Measurements from ENCODE around the gene RNU6-9. TPM values are rescaled to one million over a fixed set of nuclear protein-coding genes. Genes with fewer than 3 reads are reported as not detected.
A peak's percentile ranks its signal among the peaks of the same experiment; 100 is the strongest.

Gene RNU6-9
- total RNA-seq, 4 donors from 2014 or later, result not detected

DNA sequence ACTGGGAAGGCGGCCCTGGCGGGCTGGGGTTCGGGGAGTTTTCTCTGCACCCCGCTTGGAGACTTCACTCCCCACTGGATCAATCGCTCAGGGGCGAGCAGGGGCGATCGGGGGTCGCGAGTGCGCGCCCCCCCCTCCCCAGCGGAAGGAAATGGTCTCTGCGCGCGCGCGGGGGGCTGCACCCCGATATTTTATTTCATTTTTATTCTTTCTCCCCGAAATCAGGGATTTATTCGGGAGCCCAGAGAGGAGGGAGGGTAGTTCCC lies 33.0 kb downstream of the RNU6-9 start:
- H3K4me3 ChIP-seq, result peak overlapping the region; percentile 56 to 80 (median 74)
- 0 to 2% methylated on average over 21 of the region's 21 CpGs for WGBS, 2 donors
- no peaks in the 10 kb centered on the region for H3K9me3 ChIP-seq
- H3K4me1 ChIP-seq, result peaks cover 0 to 50% (median 15%) of the 10 kb centered on the region in 4 donors
- DNase-seq (ENCODE audit: low spot score in 2 of 2), result no peak
- TF ChIP-seq CTCF (IDR thresholded peaks at IDR 0.05) (no peak), POLR2A (IDR thresholded peaks at IDR 0.05) (no peak), EP300 (IDR thresholded peaks at IDR 0.05) (no peak)
- peak overlapping the region; percentile 71 to 92 (median 85) for H3K27ac ChIP-seq
- peaks cover 0 to 24% (median 0%) of the 10 kb centered on the region in 3 donors for H3K36me3 ChIP-seq
- peaks cover 0 to 2% of the 10 kb centered on the region in 2 donors for H3K27me3 ChIP-seq

GRCh38 chr19:926589-927350 lies 33.5 kb downstream of the RNU6-9 start:
- Histone ChIP-seq H3K27ac (peak overlapping the region; percentile 71 to 92 (median 85)), H3K4me1 (peaks cover 0 to 47% (median 15%) of the 10 kb centered on the region in 4 donors), H3K27me3 (no peaks in the 10 kb centered on the region), H3K36me3 (peaks cover 0 to 24% (median 0%) of the 10 kb centered on the region in 3 donors), H3K4me3 (peak overlapping the region; percentile 56 to 80 (median 74)), H3K9me3 (no peaks in the 10 kb centered on the region)
- peak; percentile 71 to 75 for DNase-seq (ENCODE audit: low spot score in 2 of 2)
- 0% methylated on average over 40 to 45 of the region's 52 CpGs for WGBS, 2 donors
- no peak for TF ChIP-seq CTCF (IDR thresholded peaks at IDR 0.05)
- peak in 1 of 2 donors; percentile 45 for TF ChIP-seq EP300 (IDR thresholded peaks at IDR 0.05)
- TF ChIP-seq POLR2A (IDR thresholded peaks at IDR 0.05), result no peak

DNA sequence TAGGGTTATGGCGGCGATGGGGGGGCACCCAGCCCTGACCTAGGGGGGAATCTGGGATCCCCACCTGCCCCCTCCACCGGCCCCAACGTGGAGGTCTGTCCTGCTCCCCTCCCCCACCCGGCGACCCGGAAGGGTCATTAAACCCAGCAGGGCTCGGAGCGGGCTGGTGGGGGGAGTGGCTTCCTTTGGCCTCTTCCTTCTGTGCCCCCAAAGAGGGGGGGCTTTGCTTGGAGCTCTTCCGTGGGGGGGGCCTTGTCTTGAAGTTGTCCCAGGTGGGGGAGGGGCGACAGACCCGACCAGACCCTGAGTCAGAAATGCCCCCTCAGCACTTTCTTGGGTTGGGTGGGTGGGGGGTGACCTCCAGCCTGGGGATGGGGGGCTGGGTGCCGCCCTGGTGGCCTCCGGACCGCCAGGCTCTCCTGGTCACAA lies 34.1 kb downstream of the RNU6-9 start:
- no peak for DNase-seq (ENCODE audit: low spot score in 2 of 2)
- no peak for TF ChIP-seq CTCF (IDR thresholded peaks at IDR 0.05)
- no peak for TF ChIP-seq POLR2A (IDR thresholded peaks at IDR 0.05)
- TF ChIP-seq EP300 (IDR thresholded peaks at IDR 0.05), result no peak
- WGBS, 2 donors, result 0 to 5% methylated on average over 7 to 12 of the region's 15 CpGs
- H3K36me3 ChIP-seq, result peaks cover 0 to 24% (median 0%) of the 10 kb centered on the region in 3 donors
- no peaks in the 10 kb centered on the region for H3K9me3 ChIP-seq
- H3K4me1 ChIP-seq, result peaks cover 0 to 53% (median 17%) of the 10 kb centered on the region in 4 donors
- no peaks in the 10 kb centered on the region for H3K27me3 ChIP-seq
- peak overlapping the region; percentile 71 to 92 (median 85) for H3K27ac ChIP-seq
- H3K4me3 ChIP-seq, result peak overlapping the region; percentile 56 to 80 (median 74)

- Histone ChIP-seq H3K9me3 (no peaks in the 10 kb centered on the region), H3K27me3 (no peaks in the 10 kb centered on the region), H3K36me3 (peaks cover 0 to 24% (median 0%) of the 10 kb centered on the region in 3 donors), H3K4me3 (peak overlapping the region in 2 of 4 donors; percentile 70 to 80), H3K27ac (peak overlapping the region in 3 of 4 donors; percentile 78 to 92 (median 92)), H3K4me1 (peaks cover 0 to 58% (median 22%) of the 10 kb centered on the region in 4 donors)
- no peak for TF ChIP-seq EP300 (IDR thresholded peaks at IDR 0.05)
- TF ChIP-seq CTCF (IDR thresholded peaks at IDR 0.05), result no peak
- no peak for TF ChIP-seq POLR2A (IDR thresholded peaks at IDR 0.05)
- no peak for DNase-seq (ENCODE audit: low spot score in 2 of 2)
- WGBS, 2 donors, result 63 to 88% methylated on average over 5 to 10 of the region's 12 CpGs
Measured at GRCh38 chr19:927780-928401, 34.6 kb downstream of the RNU6-9 start.

All from tibial nerve (tissue), 4 donors.